ENCODE data around the gene DCAF11.

Gene DCAF11

DNA sequence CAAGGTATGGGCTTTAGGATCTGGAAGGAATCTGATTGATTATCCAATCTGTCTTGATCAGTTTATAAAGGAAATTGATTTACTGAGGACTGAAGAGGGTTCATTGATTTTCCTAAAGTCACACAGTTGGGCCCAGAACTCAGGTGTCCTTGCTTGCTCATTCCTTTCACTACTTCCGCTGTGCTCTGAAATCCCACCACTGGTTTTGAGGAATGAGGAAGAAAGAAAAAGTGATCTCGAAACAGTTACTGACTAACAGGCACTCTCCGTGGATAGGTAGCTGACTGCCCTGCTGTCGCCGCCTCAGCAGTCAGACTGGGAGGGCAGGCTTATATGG, 15.8 kb downstream of the DCAF11 start, which contains the start of gene FITM1:
Gene FITM1 (plus strand): TSS at position 280 of the 337 bp plus-strand sequence. CDS start 905 bp downstream, outside the sequence.
- no peak for DNase-seq (ENCODE audit: low read depth)
- H3K4me3 ChIP-seq (replicated peaks; ENCODE audit: low read depth, low read length), result no peak within 1 kb of the TSS
- TF ChIP-seq, protein P1, sequence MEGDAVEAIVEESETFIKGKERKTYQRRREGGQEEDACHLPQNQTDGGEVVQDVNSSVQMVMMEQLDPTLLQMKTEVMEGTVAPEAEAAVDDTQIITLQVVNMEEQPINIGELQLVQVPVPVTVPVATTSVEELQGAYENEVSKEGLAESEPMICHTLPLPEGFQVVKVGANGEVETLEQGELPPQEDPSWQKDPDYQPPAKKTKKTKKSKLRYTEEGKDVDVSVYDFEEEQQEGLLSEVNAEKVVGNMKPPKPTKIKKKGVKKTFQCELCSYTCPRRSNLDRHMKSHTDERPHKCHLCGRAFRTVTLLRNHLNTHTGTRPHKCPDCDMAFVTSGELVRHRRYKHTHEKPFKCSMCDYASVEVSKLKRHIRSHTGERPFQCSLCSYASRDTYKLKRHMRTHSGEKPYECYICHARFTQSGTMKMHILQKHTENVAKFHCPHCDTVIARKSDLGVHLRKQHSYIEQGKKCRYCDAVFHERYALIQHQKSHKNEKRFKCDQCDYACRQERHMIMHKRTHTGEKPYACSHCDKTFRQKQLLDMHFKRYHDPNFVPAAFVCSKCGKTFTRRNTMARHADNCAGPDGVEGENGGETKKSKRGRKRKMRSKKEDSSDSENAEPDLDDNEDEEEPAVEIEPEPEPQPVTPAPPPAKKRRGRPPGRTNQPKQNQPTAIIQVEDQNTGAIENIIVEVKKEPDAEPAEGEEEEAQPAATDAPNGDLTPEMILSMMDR (IDR thresholded peaks at IDR 0.05; ENCODE audit: low read length, missing control alignments), result no peak

DNA sequence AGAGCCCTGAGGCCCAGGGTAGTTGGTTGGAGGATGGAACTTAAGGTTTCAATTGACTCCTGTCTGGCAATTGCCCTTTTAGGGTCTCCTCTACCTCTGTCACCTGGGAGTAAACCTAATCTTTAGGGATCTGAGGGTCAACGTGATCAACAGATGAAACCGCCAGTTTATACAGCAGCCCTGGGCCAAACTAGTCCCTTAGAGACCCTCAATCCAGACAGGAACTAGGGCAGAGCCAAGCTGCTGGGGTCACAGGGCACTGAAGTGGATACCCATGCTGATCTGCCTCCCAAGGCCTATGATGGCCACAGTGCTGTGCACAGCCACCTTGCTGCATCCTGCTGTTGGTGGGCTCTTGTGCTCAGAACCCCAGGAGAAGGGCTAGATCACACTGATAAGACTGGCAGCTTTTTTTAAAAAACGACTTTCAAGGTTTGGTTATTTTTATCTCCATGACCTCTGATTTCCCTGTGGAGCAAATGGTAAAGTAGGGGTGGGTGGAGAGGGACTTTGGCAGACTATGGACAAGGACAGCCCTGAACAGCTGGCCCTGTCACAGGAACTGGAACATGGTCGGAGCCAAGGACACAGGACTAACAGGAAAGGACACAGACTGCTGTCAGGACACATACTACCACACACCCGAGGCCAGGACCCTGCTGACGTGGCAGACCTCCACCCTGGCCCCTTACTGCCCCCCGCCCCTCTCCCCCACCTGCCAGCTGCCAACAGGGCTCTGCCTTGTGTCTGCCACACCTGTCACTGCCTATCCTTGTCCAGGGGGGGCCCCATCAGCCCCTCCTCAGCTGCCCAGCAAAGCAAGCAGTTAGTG, 16.4 kb downstream of the DCAF11 start:
- TF ChIP-seq, protein P1 (IDR thresholded peaks at IDR 0.05; ENCODE audit: low read length, missing control alignments), result no peak
- no peak for DNase-seq (ENCODE audit: low read depth)
- no peak overlapping the region for H3K4me3 ChIP-seq (replicated peaks; ENCODE audit: low read depth, low read length)

DNA sequence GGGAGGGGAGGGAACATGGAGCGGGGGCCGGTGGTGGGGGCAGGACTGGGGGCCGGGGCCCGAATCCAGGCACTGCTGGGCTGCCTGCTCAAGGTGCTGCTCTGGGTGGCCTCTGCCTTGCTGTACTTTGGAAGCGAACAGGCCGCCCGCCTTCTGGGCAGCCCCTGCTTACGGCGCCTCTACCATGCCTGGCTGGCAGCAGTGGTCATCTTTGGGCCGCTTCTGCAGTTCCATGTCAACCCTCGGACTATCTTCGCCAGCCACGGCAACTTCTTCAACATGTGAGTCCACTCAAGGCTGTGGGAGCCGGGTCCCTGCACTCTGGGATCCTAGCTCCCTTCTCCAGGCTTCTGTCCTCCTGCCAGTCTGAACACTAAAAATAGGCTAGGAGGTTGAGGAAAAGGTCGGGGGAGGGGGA, 17.0 kb downstream of the DCAF11 start:
- TF ChIP-seq, protein P1 (IDR thresholded peaks at IDR 0.05; ENCODE audit: low read length, missing control alignments), result no peak
- no peak for DNase-seq (ENCODE audit: low read depth)
- H3K4me3 ChIP-seq (replicated peaks; ENCODE audit: low read depth, low read length), result no peak overlapping the region

DNA sequence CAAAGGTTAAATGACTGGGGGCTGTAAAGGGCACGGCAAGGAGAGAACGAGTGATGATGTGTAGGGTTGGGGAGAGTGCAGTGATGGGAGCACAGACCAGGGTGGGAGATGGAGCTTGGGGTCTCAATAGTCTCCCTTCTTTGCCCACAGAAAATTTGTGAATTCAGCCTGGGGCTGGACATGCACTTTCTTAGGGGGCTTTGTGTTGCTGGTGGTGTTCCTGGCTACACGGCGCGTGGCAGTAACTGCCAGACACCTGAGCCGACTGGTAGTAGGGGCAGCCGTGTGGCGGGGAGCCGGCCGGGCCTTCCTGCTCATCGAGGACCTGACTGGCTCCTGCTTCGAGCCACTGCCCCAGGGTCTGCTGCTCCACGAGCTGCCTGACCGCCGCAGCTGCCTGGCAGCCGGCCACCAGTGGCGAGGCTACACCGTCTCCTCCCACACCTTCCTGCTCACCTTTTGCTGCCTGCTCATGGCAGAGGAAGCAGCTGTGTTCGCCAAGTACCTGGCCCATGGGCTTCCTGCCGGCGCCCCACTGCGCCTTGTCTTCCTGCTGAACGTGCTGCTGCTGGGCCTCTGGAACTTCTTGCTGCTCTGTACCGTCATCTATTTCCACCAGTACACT, 17.6 kb downstream of the DCAF11 start:
- TF ChIP-seq, protein P1 (IDR thresholded peaks at IDR 0.05; ENCODE audit: low read length, missing control alignments), result no peak
- no peak overlapping the region for H3K4me3 ChIP-seq (replicated peaks; ENCODE audit: low read depth, low read length)
- no peak for DNase-seq (ENCODE audit: low read depth)

DNA sequence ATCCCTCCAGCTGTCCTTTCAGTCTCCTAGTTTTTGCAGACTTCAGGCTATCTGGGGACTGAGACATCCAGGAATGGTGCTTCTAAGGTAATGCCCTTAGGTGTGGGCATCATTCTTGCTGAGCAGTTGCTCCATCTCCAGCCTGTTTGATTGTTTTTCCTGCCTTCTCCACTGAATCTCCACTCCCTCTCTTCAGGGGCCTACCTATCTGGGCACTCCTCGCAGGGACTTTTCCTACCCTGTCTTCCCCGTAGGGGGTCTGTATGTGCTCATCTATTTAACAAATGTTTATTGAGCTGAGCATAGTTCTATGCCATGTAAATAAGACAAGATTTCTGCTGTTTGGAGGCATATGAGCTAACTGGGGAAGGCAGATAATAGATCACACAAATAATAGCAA, 18.4 kb downstream of the DCAF11 start:
- no peak overlapping the region for H3K4me3 ChIP-seq (replicated peaks; ENCODE audit: low read depth, low read length)
- no peak for DNase-seq (ENCODE audit: low read depth)

DNA sequence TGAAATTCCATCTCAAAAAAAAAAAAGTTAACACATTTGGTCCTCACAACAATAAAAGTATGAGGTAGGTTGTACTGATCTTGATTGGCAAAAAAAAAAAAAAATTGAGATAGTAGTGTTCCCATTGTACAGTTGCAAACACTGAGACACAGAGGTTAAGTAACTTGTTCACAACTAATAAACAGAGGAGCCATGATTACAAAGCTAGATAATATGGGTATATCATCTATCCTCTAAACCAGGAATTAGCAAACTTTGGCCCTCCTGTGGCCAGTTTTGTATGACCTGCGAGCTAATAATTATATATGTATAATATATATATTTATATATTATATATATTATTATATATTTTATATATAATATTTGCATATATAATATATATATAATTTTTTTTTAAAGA, 19.2 kb downstream of the DCAF11 start:
- TF ChIP-seq, protein P1 (IDR thresholded peaks at IDR 0.05; ENCODE audit: low read length, missing control alignments), result no peak
- no peak overlapping the region for H3K4me3 ChIP-seq (replicated peaks; ENCODE audit: low read depth, low read length)
- no peak for DNase-seq (ENCODE audit: low read depth)

More for the DNA sequence above, 18.4 kb downstream of the DCAF11 start:
- TF ChIP-seq, protein P1 (IDR thresholded peaks at IDR 0.05; ENCODE audit: low read length, missing control alignments), result no peak
